HepG2 (cell line): Measurements from ENCODE around the gene THAP3. TPM values are rescaled to one million over a fixed set of nuclear protein-coding genes. Genes with fewer than 3 reads are reported as not detected.
A peak's percentile ranks its signal among the peaks of the same experiment; 100 is the strongest.

Source experiments
- AKAP8 ChIP-seq: sonication (generic); formaldehyde crosslinking; IDR thresholded peaks from 2 replicates; pipeline ENCODE4 v1.5.1; 2020; ENCODE audit warnings: mild to moderate bottlenecking, missing genetic modification reagents
- ATM ChIP-seq: fragments of 450-650 bp; IDR thresholded peaks from 2 replicates; pipeline ENCODE4 v1.7.1; 2017; ENCODE audit warnings: mild to moderate bottlenecking, borderline replicate concordance
- CC2D1A ChIP-seq: sonication (generic); formaldehyde crosslinking; IDR thresholded peaks from 2 replicates; pipeline ENCODE4 v1.8.1; 2023; ENCODE audit warnings: mild to moderate bottlenecking, missing genetic modification reagents
- FOSL1 ChIP-seq: sonication (generic); formaldehyde crosslinking; IDR thresholded peaks from 2 replicates; pipeline ENCODE4 v1.9.0; 2021; ENCODE audit warnings: missing genetic modification reagents, borderline replicate concordance
- FOSL2 ChIP-seq: sonication (generic); formaldehyde crosslinking; IDR thresholded peaks from 2 replicates; pipeline ENCODE4 v1.4.0; 2020; ENCODE audit warnings: missing genetic modification reagents
- GLI4 ChIP-seq: sonication (generic); formaldehyde crosslinking; IDR thresholded peaks from 2 replicates; pipeline ENCODE4 v1.5.1; 2020; ENCODE audit warnings: missing genetic modification reagents, mild to moderate bottlenecking, moderate library complexity, borderline replicate concordance
- HOXA7 ChIP-seq: sonication (generic); formaldehyde crosslinking; IDR thresholded peaks from 2 replicates; pipeline ENCODE4 v1.8.1; 2022; ENCODE audit warnings: mild to moderate bottlenecking, missing genetic modification reagents, moderate library complexity
- JUNB ChIP-seq: sonication (generic); formaldehyde crosslinking; IDR thresholded peaks from 2 replicates; pipeline ENCODE4 v1.8.0; 2022; ENCODE audit warnings: missing genetic modification reagents, mild to moderate bottlenecking, borderline replicate concordance
- PHF21A ChIP-seq: sonication (generic); formaldehyde crosslinking; IDR thresholded peaks from 2 replicates; pipeline ENCODE4 v1.5.0; 2020; ENCODE audit warnings: mild to moderate bottlenecking, missing genetic modification reagents
- RFX5 ChIP-seq: IDR thresholded peaks from 2 replicates; pipeline ENCODE4 v1.6.1; 2011; ENCODE audit warnings: low read depth, low read length, improper control_type of control experiment
- ZFP36L1 ChIP-seq: sonication (generic); formaldehyde crosslinking; IDR thresholded peaks from 2 replicates; pipeline ENCODE4 v1.8.0; 2022; ENCODE audit warnings: mild to moderate bottlenecking, missing genetic modification reagents, moderate library complexity
- ZFP36L2 ChIP-seq: sonication (generic); formaldehyde crosslinking; IDR thresholded peaks from 2 replicates; pipeline ENCODE4 v1.4.0; 2020; ENCODE audit warnings: missing genetic modification reagents
- ZIK1 ChIP-seq: sonication (generic); formaldehyde crosslinking; IDR thresholded peaks from 2 replicates; pipeline ENCODE4 v1.5.0; 2020; ENCODE audit warnings: mild to moderate bottlenecking, low read depth, missing genetic modification reagents, borderline replicate concordance
- ZNF180 ChIP-seq: sonication (generic); formaldehyde crosslinking; IDR thresholded peaks from 2 replicates; pipeline ENCODE4 v1.4.0; 2020; ENCODE audit warnings: low read depth, missing genetic modification reagents, borderline replicate concordance
- ZNF207 ChIP-seq: fragments of 450-650 bp; IDR thresholded peaks from 2 replicates; pipeline ENCODE4 v1.6.1; 2016; ENCODE audit warnings: antibody characterized with exemption, borderline replicate concordance
- ZNF230 ChIP-seq: sonication (generic); formaldehyde crosslinking; IDR thresholded peaks from 2 replicates; pipeline ENCODE4 v1.4.0; 2020; ENCODE audit warnings: mild to moderate bottlenecking, missing genetic modification reagents
- ZNF251 ChIP-seq: sonication (generic); formaldehyde crosslinking; IDR thresholded peaks from 2 replicates; pipeline ENCODE4 v1.9.0; 2021; ENCODE audit warnings: mild to moderate bottlenecking, missing genetic modification reagents
- ZNF605 ChIP-seq: sonication (generic); formaldehyde crosslinking; IDR thresholded peaks from 2 replicates; pipeline ENCODE4 v1.8.0; 2022; ENCODE audit warnings: mild to moderate bottlenecking, missing genetic modification reagents
- ZNF766 ChIP-seq: sonication (generic); formaldehyde crosslinking; IDR thresholded peaks from 2 replicates; pipeline ENCODE4 v1.5.0; 2020; ENCODE audit warnings: missing genetic modification reagents, borderline replicate concordance
- ZSCAN9 ChIP-seq: IDR thresholded peaks from 2 replicates; pipeline ENCODE4 v1.6.1; 2016; ENCODE audit warnings: borderline replicate concordance
- polyA plus RNA-seq, 8 experiments: library from polyadenylated mRNA; depleted of rRNA in 3 of 8; stranded (reverse) in 7 of 8; unstranded in 1 of 8; fragments of >200 nt; fragmentation: Illumina TruSeq in 4 of 8; extraction: Trizol in 4 of 8; gene quantifications; 2 replicates each; pipeline versions ENCODE4 v1.2.1 to v1.2.3, GENCODE V29; 2011 to 2016; ENCODE audit warnings: low read depth in 4 of 8, missing spikeins in 1 of 8, mixed read lengths in 1 of 8; ENCODE audit not compliant: insufficient read depth in 1 of 8
- total RNA-seq, 5 experiments: library from RNA; depleted of rRNA; stranded (reverse); fragments of >200 nt; fragmentation: Illumina TruSeq; extraction: Trizol; gene quantifications; 2 replicates each; pipeline ENCODE4 v1.2.3, GENCODE V29; 2016; ENCODE audit warnings: low read depth in 1 of 5
- TF ChIP-seq, protein P1 (sequence below): sonication (generic); formaldehyde crosslinking; IDR thresholded peaks from 2 replicates; pipeline ENCODE4 v1.4.0; 2020; ENCODE audit warnings: missing genetic modification reagents, borderline replicate concordance
- TF ChIP-seq, protein P2 (sequence below): conservative IDR thresholded peaks from 2 replicates; pipeline ENCODE4 v1.6.1; 2018; ENCODE audit warnings: missing genetic modification reagents
- TF ChIP-seq, protein P3 (sequence below): IDR thresholded peaks from 2 replicates; pipeline ENCODE4 v1.6.1; 2016; ENCODE audit warnings: low read depth, borderline replicate concordance
- TF ChIP-seq, protein P4 (sequence below): sonication (generic); formaldehyde crosslinking; IDR thresholded peaks from 2 replicates; pipeline ENCODE4 v1.4.0; 2020; ENCODE audit warnings: missing genetic modification reagents, borderline replicate concordance

The THAP3 gene
- total and polyA plus RNA-seq, 2 of the 13 experiments (the other 11 are each of a cell fraction or from before 2014, with no cell fraction given) = 10.3 to 14.9 TPM

DNA sequence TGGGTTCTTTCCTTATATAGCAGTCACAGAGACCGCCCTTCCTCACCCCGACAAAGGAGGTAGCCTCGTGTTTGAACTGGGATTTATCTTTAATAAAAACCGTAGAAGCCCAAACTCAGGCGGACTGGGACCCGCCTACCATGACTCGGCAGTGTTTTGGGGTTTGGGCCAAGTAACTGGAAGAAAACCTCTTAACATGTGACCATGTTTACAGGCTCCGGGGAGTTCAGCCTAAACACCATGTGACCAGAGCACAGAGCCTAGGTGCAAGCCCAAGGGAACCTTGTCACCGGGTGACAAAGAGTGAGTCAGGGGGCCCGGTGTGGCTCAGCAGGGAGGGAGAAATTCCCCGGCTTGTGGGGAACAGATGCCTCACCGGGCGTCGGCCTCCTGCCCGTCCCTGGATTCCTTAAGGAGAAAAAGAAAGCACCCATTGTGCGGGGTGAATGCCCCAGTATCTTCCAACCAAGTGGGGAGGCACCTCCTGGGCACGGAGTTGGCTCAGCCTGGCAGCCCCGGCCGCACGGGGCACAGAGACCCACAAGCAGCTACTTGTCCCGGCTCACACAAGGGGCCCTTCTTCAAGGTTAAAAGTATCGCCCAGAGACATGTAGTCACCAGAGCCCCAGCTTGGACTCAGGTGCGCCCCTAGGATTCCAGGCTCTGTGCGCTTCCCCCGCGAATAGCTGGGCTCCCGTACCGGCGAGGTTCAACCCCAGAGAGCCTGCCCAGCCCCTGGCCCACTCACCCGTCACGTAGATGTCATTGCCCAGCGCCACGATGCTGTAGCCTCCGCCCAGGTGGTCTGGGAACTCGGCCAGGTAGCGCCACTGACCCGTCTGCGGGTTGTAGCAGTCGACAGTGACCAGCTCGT, 23.4 kb upstream of the THAP3 start (continued):
- TF ChIP-seq ZSCAN9 (no peak), ZNF766 (CRISPR knock-in tag) (no peak), ZFP36L2 (CRISPR knock-in tag) (no peak), ZNF207 (no peak), HOXA7 (CRISPR knock-in tag) (no peak), GLI4 (0 out of 2 replicates have a peak, but pooled peaks have one; percentile 70), ATM (no peak), FOSL1 (CRISPR knock-in tag) (no peak), ZNF251 (CRISPR knock-in tag) (no peak), AKAP8 (CRISPR knock-in tag) (0 out of 2 replicates have a peak, but pooled peaks have one; percentile 6), ZIK1 (CRISPR knock-in tag) (no peak), FOSL2 (CRISPR knock-in tag) (peak; percentile 81), ZNF180 (CRISPR knock-in tag) (no peak), JUNB (CRISPR knock-in tag) (no peak), CC2D1A (CRISPR knock-in tag) (no peak), ZNF605 (no peak; the same call in 1 of the 2 replicates), PHF21A (CRISPR knock-in tag) (peak; percentile 61; the same call in 1 of the 2 replicates), ZFP36L1 (CRISPR knock-in tag) (no peak), RFX5 (no peak), ZNF230 (0 out of 2 replicates have a peak, but pooled peaks have one; percentile 1)
- TF ChIP-seq, protein P1, sequence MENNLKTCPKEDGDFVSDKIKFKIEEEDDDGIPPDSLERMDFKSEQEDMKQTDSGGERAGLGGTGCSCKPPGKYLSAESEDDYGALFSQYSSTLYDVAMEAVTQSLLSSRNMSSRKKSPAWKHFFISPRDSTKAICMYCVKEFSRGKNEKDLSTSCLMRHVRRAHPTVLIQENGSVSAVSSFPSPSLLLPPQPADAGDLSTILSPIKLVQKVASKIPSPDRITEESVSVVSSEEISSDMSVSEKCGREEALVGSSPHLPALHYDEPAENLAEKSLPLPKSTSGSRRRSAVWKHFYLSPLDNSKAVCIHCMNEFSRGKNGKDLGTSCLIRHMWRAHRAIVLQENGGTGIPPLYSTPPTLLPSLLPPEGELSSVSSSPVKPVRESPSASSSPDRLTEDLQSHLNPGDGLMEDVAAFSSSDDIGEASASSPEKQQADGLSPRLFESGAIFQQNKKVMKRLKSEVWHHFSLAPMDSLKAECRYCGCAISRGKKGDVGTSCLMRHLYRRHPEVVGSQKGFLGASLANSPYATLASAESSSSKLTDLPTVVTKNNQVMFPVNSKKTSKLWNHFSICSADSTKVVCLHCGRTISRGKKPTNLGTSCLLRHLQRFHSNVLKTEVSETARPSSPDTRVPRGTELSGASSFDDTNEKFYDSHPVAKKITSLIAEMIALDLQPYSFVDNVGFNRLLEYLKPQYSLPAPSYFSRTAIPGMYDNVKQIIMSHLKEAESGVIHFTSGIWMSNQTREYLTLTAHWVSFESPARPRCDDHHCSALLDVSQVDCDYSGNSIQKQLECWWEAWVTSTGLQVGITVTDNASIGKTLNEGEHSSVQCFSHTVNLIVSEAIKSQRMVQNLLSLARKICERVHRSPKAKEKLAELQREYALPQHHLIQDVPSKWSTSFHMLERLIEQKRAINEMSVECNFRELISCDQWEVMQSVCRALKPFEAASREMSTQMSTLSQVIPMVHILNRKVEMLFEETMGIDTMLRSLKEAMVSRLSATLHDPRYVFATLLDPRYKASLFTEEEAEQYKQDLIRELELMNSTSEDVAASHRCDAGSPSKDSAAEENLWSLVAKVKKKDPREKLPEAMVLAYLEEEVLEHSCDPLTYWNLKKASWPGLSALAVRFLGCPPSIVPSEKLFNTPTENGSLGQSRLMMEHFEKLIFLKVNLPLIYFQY (CRISPR knock-in tag) = 0 out of 2 replicates have a peak, but pooled peaks have one; percentile 30
- TF ChIP-seq, protein P2, sequence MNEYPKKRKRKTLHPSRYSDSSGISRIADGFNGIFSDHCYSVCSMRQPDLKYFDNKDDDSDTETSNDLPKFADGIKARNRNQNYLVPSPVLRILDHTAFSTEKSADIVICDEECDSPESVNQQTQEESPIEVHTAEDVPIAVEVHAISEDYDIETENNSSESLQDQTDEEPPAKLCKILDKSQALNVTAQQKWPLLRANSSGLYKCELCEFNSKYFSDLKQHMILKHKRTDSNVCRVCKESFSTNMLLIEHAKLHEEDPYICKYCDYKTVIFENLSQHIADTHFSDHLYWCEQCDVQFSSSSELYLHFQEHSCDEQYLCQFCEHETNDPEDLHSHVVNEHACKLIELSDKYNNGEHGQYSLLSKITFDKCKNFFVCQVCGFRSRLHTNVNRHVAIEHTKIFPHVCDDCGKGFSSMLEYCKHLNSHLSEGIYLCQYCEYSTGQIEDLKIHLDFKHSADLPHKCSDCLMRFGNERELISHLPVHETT (CRISPR knock-in tag) = no peak
- TF ChIP-seq, protein P3, sequence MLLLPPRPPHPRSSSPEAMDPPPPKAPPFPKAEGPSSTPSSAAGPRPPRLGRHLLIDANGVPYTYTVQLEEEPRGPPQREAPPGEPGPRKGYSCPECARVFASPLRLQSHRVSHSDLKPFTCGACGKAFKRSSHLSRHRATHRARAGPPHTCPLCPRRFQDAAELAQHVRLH = no peak
- TF ChIP-seq, protein P4, sequence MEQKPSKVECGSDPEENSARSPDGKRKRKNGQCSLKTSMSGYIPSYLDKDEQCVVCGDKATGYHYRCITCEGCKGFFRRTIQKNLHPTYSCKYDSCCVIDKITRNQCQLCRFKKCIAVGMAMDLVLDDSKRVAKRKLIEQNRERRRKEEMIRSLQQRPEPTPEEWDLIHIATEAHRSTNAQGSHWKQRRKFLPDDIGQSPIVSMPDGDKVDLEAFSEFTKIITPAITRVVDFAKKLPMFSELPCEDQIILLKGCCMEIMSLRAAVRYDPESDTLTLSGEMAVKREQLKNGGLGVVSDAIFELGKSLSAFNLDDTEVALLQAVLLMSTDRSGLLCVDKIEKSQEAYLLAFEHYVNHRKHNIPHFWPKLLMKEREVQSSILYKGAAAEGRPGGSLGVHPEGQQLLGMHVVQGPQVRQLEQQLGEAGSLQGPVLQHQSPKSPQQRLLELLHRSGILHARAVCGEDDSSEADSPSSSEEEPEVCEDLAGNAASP (CRISPR knock-in tag) = no peak
